ENCODE data around the gene VEGFA. TPM values are rescaled to one million over a fixed set of nuclear protein-coding genes. Genes with fewer than 3 reads are reported as not detected.

VEGFA gene
- total and polyA plus RNA-seq, 2 of the 8 experiments (the other 6 are each of a cell fraction or from before 2014, with no cell fraction given), result 42.2 to 58.5 TPM

- no peak for FAIRE-seq
- Histone ChIP-seq H3K4ac (replicated peaks; ENCODE audit: insufficient read length, low read depth, low read length) (no peak overlapping the region), H3K23ac (ENCODE audit: insufficient read length) (no peak overlapping the region), H2BK120ac (replicated peaks; ENCODE audit: low read depth, low read length) (no peak overlapping the region), H4K20me1 (replicated peaks in 1 of 2; ENCODE audit: control insufficient read depth in 1 of 2, insufficient read depth in 2 of 2, low read length in 2 of 2) (no peaks in the 10 kb centered on the region), H3K14ac (ENCODE audit: insufficient read length) (no peak overlapping the region), H3K18ac (ENCODE audit: extremely low read depth, low read length) (no peak overlapping the region), H4K8ac (ENCODE audit: extremely low read depth, insufficient read depth, low read length) (no peak overlapping the region), H2BK15ac (ENCODE audit: low read length) (no peak overlapping the region), H3K79me2 (ENCODE audit: control insufficient read depth in 1 of 2, insufficient read depth in 2 of 2, low read length in 2 of 2) (no peaks in the 10 kb centered on the region), H2BK20ac (ENCODE audit: low read length) (no peak overlapping the region; the same call in 1 of the 2 replicates), H4K5ac (ENCODE audit: insufficient read length, low read depth, low read length) (no peak overlapping the region), H3K56ac (replicated peaks; ENCODE audit: insufficient read length, low read depth, low read length) (no peak overlapping the region), H2AK5ac (ENCODE audit: low read depth, low read length) (no peak overlapping the region), H3K9ac (replicated peaks in 1 of 4; ENCODE audit: extremely low read depth in 1 of 4, low read depth in 3 of 4, low read length in 3 of 4) (no peak overlapping the region), H3K23me2 (ENCODE audit: low read depth, low read length) (no peaks in the 10 kb centered on the region), H3K36me3 (ENCODE audit: control insufficient read depth in 2 of 4, insufficient read depth in 4 of 4, low read length in 3 of 4) (no peaks in the 10 kb centered on the region), H3K27ac (ENCODE audit: low read depth, low read length) (no peak overlapping the region), H2BK12ac (ENCODE audit: low read depth, low read length) (no peak overlapping the region), H3K4me1 (replicated peaks in 1 of 4; ENCODE audit: control insufficient read depth in 3 of 4, insufficient read depth in 4 of 4, low read length in 3 of 4) (peaks cover 2 to 21% (median 9%) of the 10 kb centered on the region in 4 experiments), H3K27me3 (replicated peaks in 1 of 4; ENCODE audit: control insufficient read depth in 3 of 4, extremely low read depth in 1 of 4, insufficient read depth in 3 of 4, low read length in 3 of 4) (peaks cover 0 to 7% (median 0%) of the 10 kb centered on the region in 4 experiments; a peak in 1 of 7 replicates), H2AFZ (ENCODE audit: low read length) (no peak overlapping the region), H3K9me3 (ENCODE audit: insufficient read depth in 2 of 2, low read depth in 1 of 2, low read length in 1 of 2) (no peaks in the 10 kb centered on the region), H3K4me3 (ENCODE audit: extremely low read depth in 1 of 4, insufficient read depth in 2 of 4, low read depth in 3 of 4, low read length in 4 of 4) (no peak overlapping the region), H3K79me1 (ENCODE audit: low read depth, low read length) (no peaks in the 10 kb centered on the region), H3K4me2 (ENCODE audit: insufficient read depth in 1 of 2, low read depth in 2 of 2, low read length in 2 of 2) (no peak overlapping the region), H2BK5ac (ENCODE audit: low read depth, low read length) (no peak overlapping the region), H4K91ac (replicated peaks; ENCODE audit: insufficient read length, low read length) (no peak overlapping the region)
- 92% methylated on average over 7 of the region's 7 CpGs; no CpG with 5 or more reads in 1 of the 2 experiments for WGBS, 2 experiments (ENCODE audit: extremely low coverage in 1 of 2, insufficient coverage in 1 of 2, insufficient read length in 1 of 2, insufficient replicate concordance in 2 of 2, low coverage in 1 of 2, low lambda C conversion rate in 2 of 2, missing lambda C conversion rate in 1 of 2)
- CTCF ChIA-PET (ENCODE audit: partially characterized antibody), result interaction anchor here (0.7 to 13.3 kb wide), 18 partner anchors 10 to 315 kb away, joined by 3 to 146 read pairs (median 6); no protein-coding TSS in a partner anchor
- no peak for TF ChIP-seq SUZ12 (IDR thresholded peaks at IDR 0.05; ENCODE audit: low read length)
- DNase-seq (ENCODE audit: low read depth in 1 of 2, low spot score in 2 of 2), result no peak
- POLR2A ChIA-PET (ENCODE audit: partially characterized antibody), result interaction anchor here (0.8 to 2.2 kb wide), 3 partner anchors 61 to 163 kb away, joined by 3 to 8 read pairs (median 4); no protein-coding TSS in a partner anchor
Observed at GRCh38 chr6:43763812-43764522, 6.0 kb upstream of the VEGFA start.
